SK-N-SH (cell line): ENCODE measurements around the gene MST1.
"Not testable (repeated sequence)": the region's sequence is repeated elsewhere in the genome, so short reads cannot be mapped to it uniquely, and the experiment has no call there.

ENCODE experiments used
- EP300 ChIP-seq, 2 experiments: IDR thresholded peaks; 2 replicates each; pipeline versions ENCODE4 v1.4.0 to v1.6.1; 2012; ENCODE audit warnings: borderline replicate concordance in 1 of 2, low read depth in 1 of 2, low read length in 1 of 2
- TF ChIP-seq, protein P1 (sequence below): fragments of 200-600 bp; sonication (generic); IDR thresholded peaks from 2 replicates; pipeline ENCODE4 v1.6.1; 2017; ENCODE audit warnings: antibody characterized with exemption, mild to moderate bottlenecking, moderate library complexity

- TF ChIP-seq, protein P1, sequence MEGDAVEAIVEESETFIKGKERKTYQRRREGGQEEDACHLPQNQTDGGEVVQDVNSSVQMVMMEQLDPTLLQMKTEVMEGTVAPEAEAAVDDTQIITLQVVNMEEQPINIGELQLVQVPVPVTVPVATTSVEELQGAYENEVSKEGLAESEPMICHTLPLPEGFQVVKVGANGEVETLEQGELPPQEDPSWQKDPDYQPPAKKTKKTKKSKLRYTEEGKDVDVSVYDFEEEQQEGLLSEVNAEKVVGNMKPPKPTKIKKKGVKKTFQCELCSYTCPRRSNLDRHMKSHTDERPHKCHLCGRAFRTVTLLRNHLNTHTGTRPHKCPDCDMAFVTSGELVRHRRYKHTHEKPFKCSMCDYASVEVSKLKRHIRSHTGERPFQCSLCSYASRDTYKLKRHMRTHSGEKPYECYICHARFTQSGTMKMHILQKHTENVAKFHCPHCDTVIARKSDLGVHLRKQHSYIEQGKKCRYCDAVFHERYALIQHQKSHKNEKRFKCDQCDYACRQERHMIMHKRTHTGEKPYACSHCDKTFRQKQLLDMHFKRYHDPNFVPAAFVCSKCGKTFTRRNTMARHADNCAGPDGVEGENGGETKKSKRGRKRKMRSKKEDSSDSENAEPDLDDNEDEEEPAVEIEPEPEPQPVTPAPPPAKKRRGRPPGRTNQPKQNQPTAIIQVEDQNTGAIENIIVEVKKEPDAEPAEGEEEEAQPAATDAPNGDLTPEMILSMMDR, result not testable (repeated sequence)
- TF ChIP-seq EP300 (IDR thresholded peaks at IDR 0.05; ENCODE audit: borderline replicate concordance in 1 of 2, low read depth in 1 of 2, low read length in 1 of 2), result not testable (repeated sequence)
Observed at GRCh38 chr3:49695350-49696015, 6.2 kb upstream of the MST1 start.
